AG09309 (cell line): ENCODE results near the gene BAZ1A.

Experiments used
- DNase-seq: peaks from one replicate; pipeline ENCODE4 v3.0.0-alpha.2; 2010; ENCODE audit warnings: low read depth
- H3K4me3 ChIP-seq: 2 replicates; pipeline ENCODE4 v1.5.1; 2011; ENCODE audit warnings: mild to moderate bottlenecking, low read depth, low read length, moderate library complexity; ENCODE audit not compliant: control insufficient read depth
- TF ChIP-seq, protein P1 (sequence below): IDR thresholded peaks from 2 replicates; pipeline ENCODE4 v1.5.1; 2011; ENCODE audit warnings: mild to moderate bottlenecking, low read depth, low read length, inconsistent platforms; ENCODE audit not compliant: insufficient read depth, control insufficient read depth; ENCODE audit errors: missing control alignments

The BAZ1A gene

GRCh38 chr14:34837801-34838322 lies 37.3 kb downstream of the BAZ1A start:
- no peak overlapping the region for H3K4me3 ChIP-seq
- no peak for DNase-seq

GRCh38 chr14:34835312-34835711 lies 39.8 kb downstream of the BAZ1A start:
- H3K4me3 ChIP-seq: no peak overlapping the region
- TF ChIP-seq, protein P1, sequence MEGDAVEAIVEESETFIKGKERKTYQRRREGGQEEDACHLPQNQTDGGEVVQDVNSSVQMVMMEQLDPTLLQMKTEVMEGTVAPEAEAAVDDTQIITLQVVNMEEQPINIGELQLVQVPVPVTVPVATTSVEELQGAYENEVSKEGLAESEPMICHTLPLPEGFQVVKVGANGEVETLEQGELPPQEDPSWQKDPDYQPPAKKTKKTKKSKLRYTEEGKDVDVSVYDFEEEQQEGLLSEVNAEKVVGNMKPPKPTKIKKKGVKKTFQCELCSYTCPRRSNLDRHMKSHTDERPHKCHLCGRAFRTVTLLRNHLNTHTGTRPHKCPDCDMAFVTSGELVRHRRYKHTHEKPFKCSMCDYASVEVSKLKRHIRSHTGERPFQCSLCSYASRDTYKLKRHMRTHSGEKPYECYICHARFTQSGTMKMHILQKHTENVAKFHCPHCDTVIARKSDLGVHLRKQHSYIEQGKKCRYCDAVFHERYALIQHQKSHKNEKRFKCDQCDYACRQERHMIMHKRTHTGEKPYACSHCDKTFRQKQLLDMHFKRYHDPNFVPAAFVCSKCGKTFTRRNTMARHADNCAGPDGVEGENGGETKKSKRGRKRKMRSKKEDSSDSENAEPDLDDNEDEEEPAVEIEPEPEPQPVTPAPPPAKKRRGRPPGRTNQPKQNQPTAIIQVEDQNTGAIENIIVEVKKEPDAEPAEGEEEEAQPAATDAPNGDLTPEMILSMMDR: no peak
- DNase-seq: no peak

More at GRCh38 chr14:34837801-34838322, 37.3 kb downstream of the BAZ1A start:
- TF ChIP-seq, protein P1: no peak

GRCh38 chr14:34833549-34834523 lies 41.3 kb downstream of the BAZ1A start:
- DNase-seq: no peak
- no peak overlapping the region for H3K4me3 ChIP-seq
- TF ChIP-seq, protein P1: no peak

GRCh38 chr14:34826661-34827060 lies 48.5 kb downstream of the BAZ1A start:
- TF ChIP-seq, protein P1: no peak
- no peak for DNase-seq
- H3K4me3 ChIP-seq: no peak overlapping the region

GRCh38 chr14:34824826-34825225 lies 50.3 kb downstream of the BAZ1A start:
- no peak overlapping the region for H3K4me3 ChIP-seq
- TF ChIP-seq, protein P1: no peak
- DNase-seq: no peak

GRCh38 chr14:34824256-34824655 lies 50.9 kb downstream of the BAZ1A start:
- no peak overlapping the region for H3K4me3 ChIP-seq
- TF ChIP-seq, protein P1: no peak
- DNase-seq: no peak
